Stomach (tissue), 9 donors: ENCODE results near the gene RDH16. TPM values are rescaled to one million over a fixed set of nuclear protein-coding genes. Genes with fewer than 3 reads are reported as not detected.

Experiments
- DNase-seq, 2 donors: peaks; one replicate each; pipeline versions ENCODE4 v3.0.0 to v3.0.0-alpha.2; 2013 to 2019
- H3K27ac ChIP-seq, 5 donors: fragments of 200-600 bp in 4 of 5; sonication (generic) in 4 of 5; one replicate each; pipeline ENCODE4 v1.5.1; 2013 to 2019; ENCODE audit warnings: mild to moderate bottlenecking in 1 of 5, moderate library complexity in 1 of 5
- H3K27me3 ChIP-seq, 3 donors: fragments of 200-600 bp; sonication (generic); one replicate each; pipeline ENCODE4 v1.5.1; 2017 to 2019; ENCODE audit warnings: mixed run types in 1 of 3
- H3K36me3 ChIP-seq, 4 donors: fragments of 200-600 bp; sonication (generic); 1 replicate in 3 of 4; 2 replicates in 1 of 4; pipeline ENCODE4 v1.5.1; 2016 to 2019
- H3K4me1 ChIP-seq, 4 donors: fragments of 200-600 bp; sonication (generic); one replicate each; pipeline ENCODE4 v1.5.1; 2016 to 2019
- H3K4me3 ChIP-seq, 4 donors: fragments of 200-600 bp; sonication (generic) in 3 of 4; one replicate each; pipeline ENCODE4 v1.5.1; 2016 to 2019; ENCODE audit warnings: mild to moderate bottlenecking in 1 of 4
- H3K9me3 ChIP-seq, 4 donors: fragments of 200-600 bp; sonication (generic); one replicate each; pipeline ENCODE4 v1.5.1; 2016 to 2019
- EP300 ChIP-seq: sonication (generic); formaldehyde crosslinking; IDR thresholded peaks from one replicate; pipeline ENCODE4 v1.6.1; 2017; ENCODE audit warnings: antibody characterized with exemption
- POLR2A ChIP-seq, 4 donors: fragments of 450-650 bp; IDR thresholded peaks; one replicate each; pipeline ENCODE4 v1.6.1; 2016; ENCODE audit warnings: antibody characterized with exemption in 4 of 4, control low read depth in 2 of 4, mild to moderate bottlenecking in 1 of 4, moderate library complexity in 1 of 4
- POLR2AphosphoS5 ChIP-seq, 3 donors: sonication (generic); formaldehyde crosslinking; IDR thresholded peaks; one replicate each; pipeline ENCODE4 v1.6.1; 2016; ENCODE audit warnings: antibody characterized with exemption in 3 of 3
- WGBS, 5 donors: extraction: QIAGEN DNeasy Blood & Tissue Kit in 3 of 5; methylation state at CpG; one replicate each; pipeline versions ENCODE4 v1.1.5 to v1.1.7; 2013 to 2018; 5-methylcytosine and 5-hydroxymethylcytosine counted together
- intact Hi-C: fragments of 100-400 bp; cut with DNase I; formaldehyde crosslinking; loops from one replicate; pipeline ENCODE4 v1.15.1; 2023; ENCODE audit warnings: low total_unique reads
- polyA plus RNA-seq, 3 donors: library from polyadenylated mRNA; stranded (reverse); fragments of 200-250 nt; gene quantifications; one replicate each; pipeline ENCODE4 v1.2.3, GENCODE V29; 2013
- total RNA-seq, 5 donors: library from RNA; depleted of rRNA; stranded (reverse); fragments of >200 nt; gene quantifications; one replicate each; pipeline versions ENCODE4 v1.1.0 to v1.2.3, GENCODE V29; 2014 to 2016
- TF ChIP-seq, protein P1 (sequence below), 7 experiments: fragments of 450-650 bp in 4 of 7; fragments of 200-600 bp in 3 of 7; sonication (generic) in 3 of 7; IDR thresholded peaks; one replicate each; pipeline ENCODE4 v1.5.1; 2016 to 2019; ENCODE audit warnings: antibody characterized with exemption in 7 of 7, control low read depth in 2 of 7, mild to moderate bottlenecking in 1 of 7
- donor health status: healthy with polysubstance abuse.
- donor health status: Bipolar disorder and iron deficiency.
- donor health status: healthy.

Gene RDH16
- total and polyA plus RNA-seq, 8 donors: 0.37 to 1.0 (median 0.68) TPM; not detected in 5

DNA sequence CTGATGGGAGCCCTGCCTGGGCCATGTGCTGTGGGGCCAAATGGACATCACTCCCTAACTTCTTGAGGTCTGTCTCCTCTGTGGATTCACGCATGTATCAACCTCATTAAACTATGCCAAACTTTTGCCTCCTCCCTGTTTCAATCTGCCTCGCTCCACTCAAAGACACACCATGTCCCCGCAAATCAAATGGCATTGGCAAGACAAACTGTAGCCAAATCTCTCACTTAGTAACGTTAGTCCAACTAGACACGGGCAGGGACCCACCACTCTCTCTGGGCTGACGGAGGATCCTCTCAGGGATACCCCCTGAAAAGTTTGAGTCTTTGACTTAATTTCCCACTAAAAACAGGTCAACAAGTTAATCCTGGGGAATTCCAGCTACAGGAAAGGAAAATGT is 40.9 kb upstream of the RDH16 start:
- no peaks in the 10 kb centered on the region for H3K9me3 ChIP-seq
- H3K27me3 ChIP-seq: no peaks in the 10 kb centered on the region
- H3K4me1 ChIP-seq: peaks cover 10 to 20% (median 12%) of the 10 kb centered on the region in 4 donors
- DNase-seq: no peak
- WGBS, 5 donors: 90 to 95% (median 93%) methylated on average over 6 of the region's 6 CpGs
- H3K4me3 ChIP-seq: no peak overlapping the region
- intact Hi-C loops: no loop called here
- peaks cover 12 to 81% (median 54%) of the 10 kb centered on the region in 4 donors for H3K36me3 ChIP-seq
- TF ChIP-seq POLR2A (IDR thresholded peaks at IDR 0.05): no peak
- no peak for TF ChIP-seq EP300
- TF ChIP-seq, protein P1, sequence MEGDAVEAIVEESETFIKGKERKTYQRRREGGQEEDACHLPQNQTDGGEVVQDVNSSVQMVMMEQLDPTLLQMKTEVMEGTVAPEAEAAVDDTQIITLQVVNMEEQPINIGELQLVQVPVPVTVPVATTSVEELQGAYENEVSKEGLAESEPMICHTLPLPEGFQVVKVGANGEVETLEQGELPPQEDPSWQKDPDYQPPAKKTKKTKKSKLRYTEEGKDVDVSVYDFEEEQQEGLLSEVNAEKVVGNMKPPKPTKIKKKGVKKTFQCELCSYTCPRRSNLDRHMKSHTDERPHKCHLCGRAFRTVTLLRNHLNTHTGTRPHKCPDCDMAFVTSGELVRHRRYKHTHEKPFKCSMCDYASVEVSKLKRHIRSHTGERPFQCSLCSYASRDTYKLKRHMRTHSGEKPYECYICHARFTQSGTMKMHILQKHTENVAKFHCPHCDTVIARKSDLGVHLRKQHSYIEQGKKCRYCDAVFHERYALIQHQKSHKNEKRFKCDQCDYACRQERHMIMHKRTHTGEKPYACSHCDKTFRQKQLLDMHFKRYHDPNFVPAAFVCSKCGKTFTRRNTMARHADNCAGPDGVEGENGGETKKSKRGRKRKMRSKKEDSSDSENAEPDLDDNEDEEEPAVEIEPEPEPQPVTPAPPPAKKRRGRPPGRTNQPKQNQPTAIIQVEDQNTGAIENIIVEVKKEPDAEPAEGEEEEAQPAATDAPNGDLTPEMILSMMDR (IDR thresholded peaks at IDR 0.05): no peak
- TF ChIP-seq POLR2AphosphoS5 (IDR thresholded peaks at IDR 0.05): no peak
- H3K27ac ChIP-seq: no peak overlapping the region

DNA sequence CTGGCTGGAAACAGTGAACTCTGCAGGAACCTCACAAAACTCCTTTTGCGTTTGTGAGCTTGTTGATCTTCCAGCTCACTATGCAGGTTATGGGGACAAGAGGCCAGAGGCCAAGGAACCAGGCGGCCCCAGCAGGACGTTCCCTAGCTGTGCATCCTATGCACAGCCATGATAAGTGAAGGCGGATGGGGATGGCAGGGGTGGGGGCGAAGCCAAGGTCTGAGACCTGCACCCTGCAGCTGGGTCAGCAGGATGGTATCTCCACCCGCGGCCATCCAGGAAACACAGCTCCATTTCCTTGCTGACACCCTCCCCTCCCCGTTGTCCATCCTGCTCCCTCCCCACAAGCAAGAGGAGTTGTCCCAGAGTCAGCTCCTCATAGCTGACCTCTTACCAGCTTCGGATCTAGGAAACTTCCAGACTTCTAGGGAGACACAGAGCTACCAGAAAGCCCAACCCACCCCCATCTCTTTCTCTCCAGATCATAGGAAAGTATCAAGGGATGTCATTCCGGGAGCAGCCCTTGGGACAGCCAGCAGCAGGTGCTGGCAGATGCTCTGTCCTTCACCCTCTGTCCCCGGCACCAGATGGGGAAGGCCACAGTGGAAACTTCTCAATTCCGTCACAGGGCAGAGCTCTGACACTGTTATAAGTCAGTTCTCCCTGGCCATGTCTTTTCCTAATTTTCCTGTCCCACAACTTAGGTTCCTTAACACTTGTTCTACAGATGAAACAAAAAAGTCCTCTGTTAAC is 39.6 kb upstream of the RDH16 start:
- DNase-seq: no peak
- Histone ChIP-seq H3K4me3 (no peak overlapping the region), H3K36me3 (peaks cover 0 to 67% (median 41%) of the 10 kb centered on the region in 4 donors), H3K4me1 (peaks cover 7 to 14% (median 11%) of the 10 kb centered on the region in 4 donors), H3K27me3 (no peaks in the 10 kb centered on the region), H3K9me3 (no peaks in the 10 kb centered on the region), H3K27ac (no peak overlapping the region)
- no peak for TF ChIP-seq POLR2A (IDR thresholded peaks at IDR 0.05)
- TF ChIP-seq, protein P1 (IDR thresholded peaks at IDR 0.05): no peak
- no peak for TF ChIP-seq POLR2AphosphoS5 (IDR thresholded peaks at IDR 0.05)
- TF ChIP-seq EP300: no peak
- 67 to 77% (median 68%) methylated on average over 12 of the region's 12 CpGs for WGBS, 5 donors
- intact Hi-C loops: no loop called here

DNA sequence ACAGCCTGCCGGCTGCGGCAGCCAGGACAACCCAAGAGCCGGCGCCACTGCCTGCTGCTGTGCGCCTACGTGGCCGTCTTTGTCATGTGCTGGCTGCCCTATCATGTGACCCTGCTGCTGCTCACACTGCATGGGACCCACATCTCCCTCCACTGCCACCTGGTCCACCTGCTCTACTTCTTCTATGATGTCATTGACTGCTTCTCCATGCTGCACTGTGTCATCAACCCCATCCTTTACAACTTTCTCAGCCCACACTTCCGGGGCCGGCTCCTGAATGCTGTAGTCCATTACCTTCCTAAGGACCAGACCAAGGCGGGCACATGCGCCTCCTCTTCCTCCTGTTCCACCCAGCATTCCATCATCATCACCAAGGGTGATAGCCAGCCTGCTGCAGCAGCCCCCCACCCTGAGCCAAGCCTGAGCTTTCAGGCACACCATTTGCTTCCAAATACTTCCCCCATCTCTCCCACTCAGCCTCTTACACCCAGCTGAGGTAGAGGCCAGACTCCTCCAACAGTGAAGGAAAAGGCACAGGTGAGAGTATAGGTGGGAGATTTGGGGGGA is 38.6 kb upstream of the RDH16 start:
- WGBS, 5 donors: 90 to 96% (median 94%) methylated on average over 4 to 11 of the region's 11 CpGs

DNA sequence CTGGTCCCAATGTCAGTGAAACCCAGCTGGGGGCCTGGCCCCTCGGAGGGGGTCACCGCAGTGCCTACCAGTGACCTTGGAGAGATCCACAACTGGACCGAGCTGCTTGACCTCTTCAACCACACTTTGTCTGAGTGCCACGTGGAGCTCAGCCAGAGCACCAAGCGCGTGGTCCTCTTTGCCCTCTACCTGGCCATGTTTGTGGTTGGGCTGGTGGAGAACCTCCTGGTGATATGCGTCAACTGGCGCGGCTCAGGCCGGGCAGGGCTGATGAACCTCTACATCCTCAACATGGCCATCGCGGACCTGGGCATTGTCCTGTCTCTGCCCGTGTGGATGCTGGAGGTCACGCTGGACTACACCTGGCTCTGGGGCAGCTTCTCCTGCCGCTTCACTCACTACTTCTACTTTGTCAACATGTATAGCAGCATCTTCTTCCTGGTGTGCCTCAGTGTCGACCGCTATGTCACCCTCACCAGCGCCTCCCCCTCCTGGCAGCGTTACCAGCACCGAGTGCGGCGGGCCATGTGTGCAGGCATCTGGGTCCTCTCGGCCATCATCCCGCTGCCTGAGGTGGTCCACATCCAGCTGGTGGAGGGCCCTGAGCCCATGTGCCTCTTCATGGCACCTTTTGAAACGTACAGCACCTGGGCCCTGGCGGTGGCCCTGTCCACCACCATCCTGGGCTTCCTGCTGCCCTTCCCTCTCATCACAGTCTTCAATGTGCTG is 38.0 kb upstream of the RDH16 start:
- H3K36me3 ChIP-seq: peaks cover 0 to 53% (median 32%) of the 10 kb centered on the region in 4 donors
- intact Hi-C loops: no loop called here
- no peak overlapping the region for H3K4me3 ChIP-seq
- TF ChIP-seq, protein P1 (IDR thresholded peaks at IDR 0.05): no peak
- TF ChIP-seq POLR2AphosphoS5 (IDR thresholded peaks at IDR 0.05) (no peak), EP300 (no peak), POLR2A (IDR thresholded peaks at IDR 0.05) (no peak)
- H3K27ac ChIP-seq: no peak overlapping the region
- H3K4me1 ChIP-seq: peaks cover 0 to 16% (median 11%) of the 10 kb centered on the region in 4 donors
- no peaks in the 10 kb centered on the region for H3K9me3 ChIP-seq
- DNase-seq: no peak
- 86 to 95% (median 90%) methylated on average over 20 to 26 of the region's 26 CpGs for WGBS, 5 donors
- no peaks in the 10 kb centered on the region for H3K27me3 ChIP-seq

More for the DNA sequence above, 38.6 kb upstream of the RDH16 start:
- Histone ChIP-seq H3K4me1 (peaks cover 0 to 12% (median 10%) of the 10 kb centered on the region in 4 donors), H3K27ac (no peak overlapping the region), H3K36me3 (peaks cover 0 to 60% (median 36%) of the 10 kb centered on the region in 4 donors), H3K4me3 (no peak overlapping the region), H3K9me3 (no peaks in the 10 kb centered on the region), H3K27me3 (no peaks in the 10 kb centered on the region)
- TF ChIP-seq POLR2AphosphoS5 (IDR thresholded peaks at IDR 0.05) (no peak), POLR2A (IDR thresholded peaks at IDR 0.05) (no peak), EP300 (no peak)
- TF ChIP-seq, protein P1 (IDR thresholded peaks at IDR 0.05): no peak
- intact Hi-C loops: no loop called here
- no peak for DNase-seq
